CD4-positive, alpha-beta T cell treated with Interleukin-17A for 4 hours (primary cell): ENCODE results near the gene CYB5R4.
"Not testable (repeated sequence)": the region's sequence is repeated elsewhere in the genome, so short reads cannot be mapped to it uniquely, and the experiment has no call there.

Experiments
- DNase-seq: peaks from one replicate; pipeline ENCODE4 v3.0.0-alpha.2; 2020; ENCODE audit warnings: mixed read lengths

CYB5R4 gene

DNA sequence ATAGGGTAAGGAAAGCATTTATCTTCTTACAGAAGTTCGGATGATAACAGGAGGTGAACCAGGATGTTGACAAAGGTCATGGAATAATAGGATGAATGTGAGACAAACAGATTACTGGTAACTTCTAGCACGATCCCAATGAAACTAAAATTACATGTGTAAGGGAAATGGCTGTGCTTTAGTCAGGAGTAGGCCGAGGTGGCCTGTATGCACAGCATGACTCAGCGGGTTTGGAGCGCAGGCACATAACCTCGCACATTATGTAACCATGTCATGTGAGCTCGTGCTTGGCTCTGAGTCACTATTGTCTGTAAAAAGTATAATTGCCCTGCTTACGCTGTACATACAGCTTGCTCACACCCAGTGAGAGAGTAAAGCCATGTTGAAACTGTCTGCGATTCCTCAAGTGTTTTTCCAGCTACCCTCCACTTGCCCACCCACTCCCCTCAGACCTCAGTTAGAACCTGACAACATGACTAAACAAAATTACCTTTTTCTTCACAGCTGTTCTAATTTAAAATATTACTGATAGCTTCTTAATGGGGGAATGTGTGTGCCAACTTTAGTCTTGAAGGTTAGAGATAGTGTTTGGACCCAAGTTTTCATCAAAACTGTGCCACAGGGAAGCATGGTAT, 8.2 kb downstream of the CYB5R4 start:
- no peak for DNase-seq

DNA sequence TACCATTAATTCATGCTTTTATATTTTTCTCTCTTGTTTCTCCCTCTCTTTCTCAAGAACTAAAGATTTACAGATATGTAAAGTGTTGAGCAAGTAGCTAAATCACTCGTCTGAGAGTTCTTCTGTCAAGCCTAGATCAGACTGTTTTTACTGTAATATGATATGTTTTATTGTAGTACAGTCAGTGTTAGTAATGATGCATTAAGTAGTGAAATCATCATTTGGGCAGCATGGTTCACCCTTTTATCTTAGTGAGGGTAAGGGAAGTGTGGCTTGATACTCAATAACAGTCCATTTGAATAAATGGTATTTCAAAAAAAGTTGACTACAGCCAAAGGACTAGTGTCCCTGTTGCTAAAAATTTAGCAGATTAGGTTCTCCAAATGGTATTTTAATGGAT, 9.2 kb downstream of the CYB5R4 start:
- DNase-seq: no peak

DNA sequence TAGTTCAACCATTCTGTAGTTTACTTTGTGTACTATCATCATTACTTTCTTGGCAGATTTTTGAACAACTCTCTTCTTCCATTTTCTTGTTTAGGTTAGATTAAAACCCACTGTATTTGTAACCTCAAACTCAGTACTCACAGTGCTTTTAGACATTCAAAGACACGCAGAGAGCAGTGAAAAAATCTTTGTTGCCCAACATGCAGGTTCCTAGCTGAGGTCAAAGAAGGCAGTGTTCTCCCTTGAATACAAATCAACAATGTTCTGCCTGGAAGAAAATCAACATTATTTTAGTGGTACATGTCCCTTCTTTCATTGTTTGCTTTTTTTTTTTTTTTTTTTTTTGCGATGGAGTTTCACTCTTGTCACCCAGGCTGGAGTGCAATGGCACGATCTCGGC, 11.2 kb downstream of the CYB5R4 start:
- no peak for DNase-seq

DNA sequence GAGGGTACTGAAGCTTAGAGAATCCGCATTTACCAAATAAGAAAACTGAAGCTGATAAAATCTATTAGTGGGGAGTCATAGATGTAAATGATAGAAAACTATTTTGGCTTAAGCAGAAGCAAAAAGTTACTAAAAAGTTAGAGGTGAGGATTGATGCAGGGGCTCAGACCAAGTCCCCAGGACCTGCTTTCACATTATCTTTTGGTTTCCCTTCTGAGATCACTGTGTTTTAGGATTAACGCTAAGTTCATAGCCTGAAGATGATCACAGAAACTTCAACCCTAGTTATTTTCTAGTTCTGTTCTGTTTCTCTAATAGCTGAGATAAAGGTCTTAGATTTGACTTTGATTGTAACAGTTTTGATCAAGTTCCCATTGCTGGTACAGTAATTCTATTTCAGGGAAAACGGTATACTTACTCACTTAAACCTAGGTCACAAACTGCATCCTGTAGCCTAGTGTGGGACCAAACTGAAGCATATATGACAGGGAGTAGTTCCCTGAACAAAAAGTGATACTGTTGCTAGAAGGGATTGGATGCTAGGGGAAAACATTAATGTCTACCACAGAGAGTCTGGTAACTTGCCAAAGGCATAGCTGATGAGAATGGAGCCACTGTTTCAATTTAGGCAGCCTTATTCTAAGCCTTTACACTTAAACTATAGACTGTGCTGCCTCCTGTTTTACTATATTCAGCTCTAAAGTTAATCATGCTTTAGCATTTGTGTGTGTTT, 13.1 kb downstream of the CYB5R4 start:
- no peak for DNase-seq

DNA sequence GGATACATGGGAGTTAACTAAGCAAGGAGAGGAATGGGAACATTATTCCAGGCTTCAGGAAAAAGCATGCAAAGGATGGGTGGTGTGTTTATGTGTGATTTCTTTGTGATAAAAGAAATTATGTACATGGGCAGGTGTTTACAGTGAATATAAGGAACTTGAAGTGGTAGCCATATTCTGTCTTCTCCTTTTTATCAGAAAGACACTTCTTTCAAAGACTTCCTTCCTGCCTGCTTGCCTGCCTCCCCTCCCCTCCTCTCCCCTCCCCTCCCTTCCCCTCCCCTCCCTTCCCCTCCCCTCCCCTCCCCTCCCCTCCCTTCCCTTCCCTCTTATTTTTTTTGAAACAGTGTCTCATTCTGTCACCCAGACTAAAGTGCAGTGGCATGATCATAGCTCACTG, 14.4 kb downstream of the CYB5R4 start:
- no peak for DNase-seq

DNA sequence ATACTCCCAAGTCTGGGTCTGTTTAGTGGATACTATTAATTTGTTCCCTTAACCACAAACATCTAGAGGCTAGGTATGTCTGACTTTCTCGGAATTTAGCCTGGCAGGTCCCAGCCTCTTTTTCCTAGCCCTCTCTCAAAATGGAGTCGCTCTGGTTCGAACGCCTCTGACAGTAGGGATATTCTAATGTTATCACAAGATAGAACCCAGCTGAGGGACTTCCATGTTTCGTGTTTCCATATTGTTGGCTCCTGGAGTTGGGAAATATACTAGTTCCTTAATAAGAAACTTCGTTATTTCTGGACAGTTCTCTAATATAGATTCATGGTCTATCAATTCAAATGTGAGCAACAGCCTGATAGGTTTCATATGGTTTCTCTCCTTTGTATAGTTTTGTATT, 16.4 kb downstream of the CYB5R4 start:
- DNase-seq: no peak

DNA sequence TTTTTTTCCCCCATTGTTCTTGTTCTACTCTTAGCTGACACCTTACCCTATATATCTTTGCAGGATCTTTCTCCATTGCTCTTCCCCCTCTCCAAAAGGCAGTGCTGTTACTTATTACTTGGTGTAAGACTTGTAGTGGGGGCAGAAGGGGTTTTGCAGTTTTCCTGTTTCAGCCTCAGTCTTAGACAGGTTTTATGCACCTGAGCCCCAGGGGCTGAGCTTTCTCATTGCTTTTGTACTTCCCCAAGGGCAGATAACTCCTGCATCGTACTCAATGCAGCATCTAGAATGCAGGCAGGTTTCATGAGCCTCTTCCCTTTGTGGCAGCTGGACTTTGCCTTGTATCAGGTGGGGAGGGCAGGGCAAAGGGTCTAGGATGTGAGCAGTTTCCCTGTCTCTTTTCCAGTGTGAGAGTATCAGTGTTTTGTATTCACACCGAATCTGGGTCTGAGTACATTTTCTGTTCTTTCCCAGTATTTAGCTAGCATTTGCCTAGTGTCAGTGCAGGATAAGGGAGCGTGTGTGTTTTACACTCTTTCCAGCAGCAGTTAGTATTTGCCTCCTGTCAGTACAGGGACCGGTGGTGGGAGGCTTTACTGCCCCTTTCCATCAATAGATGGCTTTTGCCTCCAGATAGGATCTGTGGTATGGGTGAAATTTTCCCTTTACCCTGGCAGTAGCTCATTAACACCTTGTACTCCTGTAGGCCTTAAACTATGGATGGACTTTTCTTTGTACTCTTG, 19.6 kb downstream of the CYB5R4 start:
- DNase-seq: no peak

DNA sequence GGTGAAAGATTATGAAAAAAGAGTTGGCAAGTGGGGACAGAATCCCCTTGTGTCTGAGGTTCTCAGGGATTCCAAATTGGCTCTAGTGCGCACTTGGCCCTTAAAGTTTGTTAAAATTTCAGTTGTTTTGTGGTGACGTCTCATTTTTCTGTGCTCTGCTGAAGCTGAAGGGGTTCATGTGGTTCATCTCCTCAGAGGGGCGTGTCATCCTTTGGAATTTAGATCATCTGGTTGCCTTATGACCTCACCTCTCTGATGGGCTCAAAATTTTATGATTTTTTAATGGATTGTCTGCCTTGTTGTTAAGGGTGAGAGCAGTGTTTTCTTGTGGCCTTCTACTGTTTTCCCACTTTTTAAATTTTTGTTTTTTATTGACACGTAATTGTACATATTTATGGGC, 20.3 kb downstream of the CYB5R4 start:
- no peak for DNase-seq

DNA sequence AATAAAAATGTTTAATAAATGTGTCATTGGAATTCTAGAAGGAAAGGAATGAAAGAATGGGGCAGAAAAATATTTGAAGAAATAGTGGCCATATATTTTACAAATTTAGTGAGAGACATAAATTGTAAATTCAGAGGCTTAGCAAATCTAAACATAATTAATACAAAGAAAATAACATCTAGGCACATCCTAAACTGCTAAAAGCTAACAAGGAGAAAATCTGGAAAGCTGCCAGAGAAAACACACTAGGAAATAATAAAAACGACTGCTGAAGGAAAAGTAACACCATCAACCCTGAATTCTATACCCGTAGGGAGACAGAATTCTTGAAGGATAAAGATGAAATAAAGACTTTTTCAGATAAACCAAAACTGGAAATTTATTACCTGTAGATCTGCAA, 23.8 kb downstream of the CYB5R4 start:
- DNase-seq: no peak

DNA sequence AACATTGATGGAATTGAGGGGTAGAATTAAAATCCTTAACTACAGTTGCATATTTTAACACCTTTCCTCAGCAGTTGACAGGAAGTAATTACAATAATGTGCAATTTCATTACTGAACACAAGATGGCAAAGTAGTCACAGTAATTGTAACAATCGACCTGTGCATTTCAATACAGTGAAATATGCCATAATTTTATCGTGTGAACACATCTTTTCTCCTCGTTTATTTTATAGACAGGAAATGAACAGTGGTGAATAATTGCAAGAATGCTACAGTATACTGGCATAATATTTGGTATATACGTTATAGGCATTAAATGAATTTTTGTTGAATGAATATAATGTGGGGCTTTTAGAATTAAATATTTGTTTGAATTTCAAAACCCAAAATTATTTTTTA, 25.0 kb downstream of the CYB5R4 start:
- DNase-seq: no peak

DNA sequence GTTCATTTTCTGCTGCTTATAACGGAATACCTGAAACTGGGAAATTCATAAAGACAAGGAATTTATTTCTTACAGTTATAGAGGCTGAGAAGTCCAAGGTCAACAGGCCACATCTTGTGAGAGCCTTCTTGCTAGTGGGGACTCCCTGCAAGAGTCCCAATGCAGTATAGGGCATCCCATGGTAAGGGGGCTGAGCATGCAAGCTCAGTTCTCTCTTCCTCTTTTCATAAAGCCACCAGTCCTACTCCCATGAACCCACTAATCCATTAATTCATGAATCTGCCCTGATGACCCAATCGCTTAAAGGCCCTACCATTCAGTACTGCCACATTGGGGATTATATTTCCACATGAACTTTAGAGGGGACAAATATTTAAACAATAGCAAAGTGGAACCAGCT, 26.5 kb downstream of the CYB5R4 start:
- no peak for DNase-seq

DNA sequence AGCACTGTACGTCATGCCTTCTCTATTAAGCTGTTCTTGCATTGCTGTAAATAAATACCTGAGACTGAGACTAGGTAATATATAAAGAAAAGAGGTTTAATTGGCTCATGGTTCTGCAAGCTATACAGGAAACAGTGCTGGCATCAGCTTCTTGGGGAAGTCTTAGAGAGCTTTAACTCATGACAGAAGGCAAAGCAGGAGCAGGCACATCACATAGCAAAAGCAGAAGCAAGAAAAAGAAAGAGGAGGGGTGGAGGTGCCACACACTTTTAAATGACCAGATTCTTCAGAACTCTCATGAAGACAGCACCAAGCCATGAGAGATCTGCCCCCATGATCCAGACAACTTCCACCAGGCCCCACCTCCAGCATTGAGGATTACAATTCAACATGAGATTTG, 30.1 kb downstream of the CYB5R4 start:
- no peak for DNase-seq

DNA sequence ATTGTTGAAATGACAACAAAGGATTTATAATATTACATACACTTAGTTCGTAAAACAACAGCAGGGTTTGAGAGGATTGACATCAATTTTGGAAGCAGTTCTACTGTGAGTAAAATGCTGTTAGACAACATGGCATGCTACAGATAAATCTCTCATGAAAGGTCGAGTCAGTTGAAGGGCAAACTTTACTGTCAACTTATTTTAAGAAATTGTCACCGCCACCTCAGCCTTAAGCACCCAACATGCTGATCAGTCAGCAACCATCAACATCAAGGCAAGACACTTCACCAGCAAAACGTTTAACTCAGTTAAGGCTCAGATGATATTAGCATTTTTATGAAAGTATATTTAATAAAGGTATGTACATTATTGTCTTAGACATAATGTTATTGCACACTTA, 31.0 kb downstream of the CYB5R4 start:
- no peak for DNase-seq

DNA sequence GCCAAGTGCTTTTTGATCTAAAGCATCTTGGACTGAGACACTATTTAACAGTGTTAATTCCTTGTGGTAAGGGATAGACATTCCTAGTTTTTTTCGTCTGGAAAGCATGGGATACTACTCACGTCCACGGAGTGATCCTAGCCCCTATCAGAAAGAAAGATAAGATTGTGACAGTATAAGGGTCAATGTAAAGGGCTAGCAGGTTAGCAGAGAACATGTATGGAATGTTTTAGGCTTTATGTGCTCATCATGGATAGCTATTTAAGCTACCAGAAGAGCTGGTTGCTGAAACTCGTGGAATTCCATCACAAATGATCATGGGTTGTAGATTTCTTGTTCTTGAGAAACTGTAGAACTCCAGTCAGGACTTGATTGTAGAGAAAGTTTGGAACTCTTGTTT, 32.1 kb downstream of the CYB5R4 start:
- DNase-seq: no peak

DNA sequence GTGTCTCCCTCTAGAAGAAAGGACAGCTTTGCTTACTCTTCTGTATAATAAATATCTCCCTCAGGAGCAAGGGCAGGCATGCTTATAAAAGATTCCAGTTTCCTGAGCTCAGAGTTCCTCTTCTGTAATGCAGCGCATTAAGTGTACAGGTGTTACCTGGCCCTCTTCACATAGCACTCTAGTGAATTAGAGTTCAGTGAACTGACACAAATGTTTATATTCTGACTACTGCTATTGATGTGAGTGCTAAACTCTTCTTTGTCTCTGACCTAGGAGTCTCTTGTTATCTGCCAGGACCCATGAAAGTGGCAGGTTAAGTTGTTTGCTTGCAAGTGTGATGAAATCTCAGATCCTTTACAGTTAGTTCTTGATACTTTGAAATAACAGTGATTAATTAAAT, 33.5 kb downstream of the CYB5R4 start:
- DNase-seq: no peak

DNA sequence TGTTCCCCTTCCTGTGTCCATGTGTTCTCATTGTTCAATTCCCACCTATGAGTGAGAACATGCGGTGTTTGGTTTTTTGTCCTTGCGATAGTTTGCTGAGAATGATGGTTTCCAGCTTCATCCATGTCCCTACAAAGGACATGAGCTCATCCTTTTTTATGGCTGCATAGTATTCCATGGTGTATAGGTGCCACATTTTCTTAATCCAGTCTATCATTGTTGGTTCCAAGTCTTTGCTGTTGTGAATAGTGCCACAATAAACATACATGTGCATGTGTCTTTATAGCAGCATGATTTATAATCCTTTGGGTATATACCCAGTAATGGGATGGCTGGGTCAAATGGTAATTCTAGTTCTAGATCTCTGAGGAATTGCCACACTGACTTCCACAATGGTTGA, 37.6 kb downstream of the CYB5R4 start:
- DNase-seq: not testable (repeated sequence)

DNA sequence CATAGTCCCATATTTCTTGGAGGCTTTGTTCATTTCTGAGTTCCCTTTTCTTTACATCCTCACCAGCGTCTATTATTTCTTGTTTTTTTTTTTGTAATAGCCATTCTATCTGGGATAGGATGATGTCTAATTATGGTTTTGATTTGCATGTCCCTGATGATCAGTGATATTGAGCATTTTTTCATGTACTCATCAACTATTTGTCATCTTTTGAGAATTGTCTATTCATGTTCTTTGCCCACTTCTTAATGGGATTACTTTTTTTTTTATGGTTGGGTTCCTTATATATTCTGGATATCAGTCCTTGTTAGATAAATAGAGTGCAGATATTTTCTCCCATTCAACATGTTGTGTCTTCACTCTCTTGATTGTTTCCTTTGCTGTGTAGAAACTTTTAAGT, 42.1 kb downstream of the CYB5R4 start:
- no peak for DNase-seq

DNA sequence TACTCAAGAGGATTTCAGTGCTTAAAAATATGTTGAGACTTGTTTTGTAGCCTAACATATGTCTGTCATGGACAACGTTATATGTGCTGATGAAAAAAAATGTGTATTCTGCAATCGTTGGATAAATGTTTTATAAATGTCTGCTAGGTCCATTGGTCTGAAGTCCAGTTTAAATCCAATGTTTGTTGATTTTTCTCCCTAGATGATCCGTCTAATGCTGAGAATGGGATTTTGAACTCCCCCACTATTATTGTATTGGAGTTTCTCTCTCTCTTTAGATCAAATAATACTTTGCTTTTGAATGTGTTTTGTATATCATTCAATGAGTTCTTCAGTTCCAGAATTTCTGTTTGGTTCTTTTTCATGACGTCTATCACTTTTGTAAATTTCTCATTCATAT, 44.9 kb downstream of the CYB5R4 start:
- no peak for DNase-seq

DNA sequence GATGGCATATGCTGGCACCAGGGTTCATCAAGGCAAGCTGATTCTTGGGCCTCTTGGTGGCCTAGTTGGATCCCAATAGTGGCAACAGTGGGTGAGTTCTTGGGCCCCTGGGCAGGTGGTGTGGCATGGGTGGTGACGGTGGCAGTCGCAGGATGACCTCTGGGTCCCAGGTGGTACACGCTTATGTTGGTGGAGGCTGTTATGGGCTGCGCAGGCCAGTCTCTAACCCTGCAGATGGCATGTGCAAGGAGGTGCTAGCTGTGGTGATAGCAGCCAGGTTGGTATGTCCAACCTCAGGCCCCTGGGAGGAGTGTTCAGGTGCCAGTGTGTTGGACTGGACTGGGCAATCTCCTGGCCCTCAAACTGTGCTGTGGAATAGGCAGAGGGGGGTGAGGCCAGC, 46.2 kb downstream of the CYB5R4 start:
- no peak for DNase-seq

DNA sequence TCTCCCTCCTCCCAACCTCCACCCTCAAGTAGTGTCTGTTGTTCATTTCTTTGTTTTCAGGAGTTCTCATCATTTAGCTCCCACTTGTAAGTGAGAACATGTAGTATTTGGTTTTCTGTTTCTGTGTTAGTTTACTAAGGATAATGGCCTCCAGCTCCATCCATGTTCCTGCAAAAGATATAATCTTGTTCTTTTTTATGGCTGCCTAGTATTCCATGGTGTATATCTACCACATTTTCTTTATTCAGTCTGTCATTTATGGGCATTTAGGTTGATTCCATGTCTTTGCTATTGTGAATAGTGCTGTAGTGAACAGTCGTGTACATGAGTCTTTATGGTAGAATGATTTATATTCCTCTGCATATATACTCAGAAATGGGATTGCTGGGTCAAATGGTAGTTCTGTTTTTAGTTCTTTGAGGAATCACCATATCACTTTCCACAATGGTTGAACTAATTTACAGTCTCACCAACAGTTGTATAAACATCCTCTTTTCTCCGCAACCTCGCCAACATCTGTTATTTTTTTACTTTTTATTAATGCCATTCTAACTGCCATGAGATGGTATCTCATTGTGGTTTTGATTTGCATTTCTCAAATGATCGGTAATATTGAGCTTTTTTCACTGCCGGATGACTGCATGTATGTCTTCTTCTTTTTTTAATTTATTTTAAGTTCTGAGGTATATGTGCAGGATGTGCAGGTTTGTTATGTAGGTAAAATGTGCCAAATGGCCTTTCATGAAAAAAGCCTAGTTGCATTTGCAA, 48.3 kb downstream of the CYB5R4 start:
- DNase-seq: not testable (repeated sequence)

DNA sequence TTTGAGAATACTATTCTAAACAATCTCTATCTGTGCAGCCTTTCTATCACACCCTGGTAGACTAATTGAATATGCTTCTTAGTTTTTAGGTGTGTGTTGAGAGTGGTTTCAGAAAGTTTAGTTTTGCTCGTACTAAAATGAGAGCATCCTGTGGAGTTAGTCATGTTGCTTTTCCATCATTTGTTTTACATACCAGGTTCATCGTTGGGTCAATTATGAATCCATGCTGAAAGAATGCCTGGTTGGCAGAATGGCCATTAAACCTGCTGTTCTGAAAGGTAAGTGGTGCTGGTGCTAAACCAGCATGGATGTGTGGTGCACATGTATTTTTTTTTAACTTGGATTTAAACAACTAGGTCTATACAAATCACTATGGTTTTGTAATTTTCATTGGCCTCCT, 49.3 kb downstream of the CYB5R4 start:
- no peak for DNase-seq

DNA sequence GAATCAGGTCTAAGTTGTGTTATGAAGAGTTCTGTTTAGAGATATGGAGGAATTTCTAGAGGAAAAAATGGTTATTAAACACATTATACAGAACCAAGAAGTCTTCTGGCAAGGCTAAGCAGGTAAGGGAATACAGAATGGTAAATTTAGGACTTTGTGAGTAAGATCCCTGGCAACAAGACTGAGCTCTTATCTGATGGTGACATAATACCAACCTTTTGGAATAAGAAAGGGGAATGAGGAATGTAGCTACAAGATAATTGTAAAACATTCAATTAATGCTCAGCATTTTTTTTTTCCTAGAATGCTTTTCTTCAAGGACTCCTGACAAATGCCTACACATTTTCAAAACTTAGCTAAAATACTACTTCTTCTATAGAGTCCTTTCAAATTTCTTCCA, 51.8 kb downstream of the CYB5R4 start:
- DNase-seq: no peak

DNA sequence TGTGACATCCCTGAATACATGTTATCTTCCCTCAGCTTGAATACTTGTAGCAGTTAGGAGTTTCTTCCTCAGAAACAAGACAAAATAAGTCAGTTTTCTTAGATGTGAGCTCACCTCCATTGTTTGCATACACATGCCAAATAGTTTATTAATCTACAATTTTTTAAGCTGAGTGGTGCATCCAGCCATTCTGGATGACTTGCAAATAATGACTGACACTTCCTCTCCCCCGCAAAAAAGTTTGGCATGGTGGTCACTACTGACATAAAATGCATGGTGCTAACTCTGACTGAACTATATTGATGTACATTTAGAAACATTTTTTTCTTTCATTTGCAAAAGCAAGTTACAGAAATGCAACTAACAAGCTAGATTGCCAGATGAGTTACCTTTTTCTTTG, 55.5 kb downstream of the CYB5R4 start:
- DNase-seq: no peak

DNA sequence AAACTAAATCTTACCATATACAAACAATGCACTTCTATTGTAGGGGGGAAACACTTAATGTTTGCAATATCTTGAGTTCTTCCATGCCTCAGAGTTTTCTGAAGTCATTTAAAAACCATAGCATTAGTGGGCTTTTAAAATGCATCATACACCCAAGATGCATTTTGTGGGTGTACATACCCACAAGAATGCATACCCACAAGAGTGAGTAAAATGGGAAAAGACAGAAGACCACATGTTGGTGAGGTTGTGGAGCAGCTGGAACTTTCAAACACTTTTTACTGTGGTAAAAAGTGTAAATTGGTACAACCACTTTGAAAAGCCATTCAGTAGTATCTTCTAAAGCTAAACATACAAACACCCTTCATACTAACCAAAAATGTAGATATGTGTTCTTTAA, 57.5 kb downstream of the CYB5R4 start:
- no peak for DNase-seq
